ENCODE measurements around the gene C3orf18. TPM values are rescaled to one million over a fixed set of nuclear protein-coding genes. Genes with fewer than 3 reads are reported as not detected.

The C3orf18 gene
- total RNA-seq, 1 experiment from 2014 or later = 10.1 TPM

- ChIA-PET CTCF (interaction anchor here (1.0 to 1.1 kb wide), 2 partner anchors 19 to 39 kb away, joined by 3 to 7 read pairs; partner anchors contain the start of gene CISH), RAD21 (ENCODE audit: low non-redundant PET in 1 of 2, low total read pairs in 2 of 2, uncharacterized antibody in 2 of 2, unreplicated experiment in 2 of 2) (interaction anchor here (0.9 to 1.6 kb wide), 2 partner anchors 20 to 39 kb away, joined by 3 to 5 read pairs; partner anchors contain the start of gene CISH (in 1 of the 2)), POLR2A (interaction anchor here (0.8 kb wide), 1 partner anchor 39 kb away, joined by 3 read pairs; the partner anchor contains the start of gene CISH)
- Histone ChIP-seq H3K4me3 (replicated peaks in 1 of 2; ENCODE audit: low read depth in 1 of 2, low read length in 2 of 2) (no peak overlapping the region), H3K9me3 (ENCODE audit: control insufficient read depth in 1 of 2, insufficient read depth in 1 of 2, low read depth in 1 of 2, low read length in 2 of 2) (no peaks in the 10 kb centered on the region), H3K79me2 (ENCODE audit: insufficient read depth, low read length) (peaks cover 9% of the 10 kb centered on the region; the same call in 1 of the 2 replicates), H2AFZ (ENCODE audit: low read depth, low read length, poor library complexity, severe bottlenecking) (no peak overlapping the region), H3K9me2 (ENCODE audit: insufficient read depth) (no peaks in the 10 kb centered on the region), H3K27ac (ENCODE audit: low read depth, low read length) (no peak overlapping the region), H3K9ac (ENCODE audit: low read length) (no peak overlapping the region), H3K4me2 (ENCODE audit: low read length) (no peak overlapping the region), H3K4me1 (ENCODE audit: control insufficient read depth in 1 of 2, insufficient read depth in 2 of 2, low read length in 2 of 2) (peaks cover 9 to 26% of the 10 kb centered on the region in 2 experiments), H3K36me3 (ENCODE audit: control insufficient read depth in 1 of 2, insufficient read depth in 2 of 2, low read length in 2 of 2) (no peaks in the 10 kb centered on the region; a peak in 1 of 4 replicates), H3K27me3 (ENCODE audit: insufficient read depth, low read length) (no peaks in the 10 kb centered on the region), H4K20me1 (ENCODE audit: insufficient read depth) (no peaks in the 10 kb centered on the region)
- DNase-seq (ENCODE audit: low read depth, low spot score) (no peak), ATAC-seq (no peak)
- BruUV-seq (replicated peaks) = no TSS peak
- intact Hi-C loops (cut with micrococcal nuclease) = loop anchor here (1.0 to 5.0 kb wide), 3 partner anchors 28 to 814 kb away; partner anchors contain the start of gene MANF
- TF ChIP-seq ZNF274 (IDR thresholded peaks at IDR 0.05; ENCODE audit: low read depth, low read length) = no peak
- TF ChIP-seq ZBTB33 (IDR thresholded peaks at IDR 0.05; ENCODE audit: extremely low read depth, insufficient replicate concordance, low read length) = no peak
- no peak for TF ChIP-seq POLR2A (IDR thresholded peaks at IDR 0.05; ENCODE audit: borderline replicate concordance, extremely low read depth, insufficient read depth, insufficient read length)
- TF ChIP-seq SRF (IDR thresholded peaks at IDR 0.05; ENCODE audit: low read depth) = no peak
- TF ChIP-seq CTCF (IDR thresholded peaks at IDR 0.05 in 2 of 3, conservative IDR thresholded peaks at IDR 0.05 in 1 of 3; ENCODE audit: borderline replicate concordance in 1 of 3, insufficient read depth in 1 of 3, low read depth in 2 of 3, low read length in 2 of 3) = no peak
- no peak for TF ChIP-seq POLR2AphosphoS5 (IDR thresholded peaks at IDR 0.05; ENCODE audit: low read depth, low read length)
- TF ChIP-seq MAX (IDR thresholded peaks at IDR 0.05) = no peak
- TF ChIP-seq SP1 (IDR thresholded peaks at IDR 0.05; ENCODE audit: low read depth) = no peak
- no peak for TF ChIP-seq ZFX (IDR thresholded peaks at IDR 0.05)
- no peak for TF ChIP-seq EGR1 (IDR thresholded peaks at IDR 0.05; ENCODE audit: low read depth)
- no peak for TF ChIP-seq FOSL1 (IDR thresholded peaks at IDR 0.05; ENCODE audit: low read depth)
Observed at GRCh38 chr3:50572801-50573371, 5.3 kb upstream of the C3orf18 start.
